Fibroblast of the conjunctiva (primary cell): Measurements from ENCODE around the gene FRAS1.
"Not testable (repeated sequence)": the region's sequence is repeated elsewhere in the genome, so short reads cannot be mapped to it uniquely, and the experiment has no call there.

Source experiments
- DNase-seq: peaks from one replicate; pipeline ENCODE4 v3.0.0-alpha.2; 2010; ENCODE audit warnings: low read depth

The FRAS1 gene

DNA sequence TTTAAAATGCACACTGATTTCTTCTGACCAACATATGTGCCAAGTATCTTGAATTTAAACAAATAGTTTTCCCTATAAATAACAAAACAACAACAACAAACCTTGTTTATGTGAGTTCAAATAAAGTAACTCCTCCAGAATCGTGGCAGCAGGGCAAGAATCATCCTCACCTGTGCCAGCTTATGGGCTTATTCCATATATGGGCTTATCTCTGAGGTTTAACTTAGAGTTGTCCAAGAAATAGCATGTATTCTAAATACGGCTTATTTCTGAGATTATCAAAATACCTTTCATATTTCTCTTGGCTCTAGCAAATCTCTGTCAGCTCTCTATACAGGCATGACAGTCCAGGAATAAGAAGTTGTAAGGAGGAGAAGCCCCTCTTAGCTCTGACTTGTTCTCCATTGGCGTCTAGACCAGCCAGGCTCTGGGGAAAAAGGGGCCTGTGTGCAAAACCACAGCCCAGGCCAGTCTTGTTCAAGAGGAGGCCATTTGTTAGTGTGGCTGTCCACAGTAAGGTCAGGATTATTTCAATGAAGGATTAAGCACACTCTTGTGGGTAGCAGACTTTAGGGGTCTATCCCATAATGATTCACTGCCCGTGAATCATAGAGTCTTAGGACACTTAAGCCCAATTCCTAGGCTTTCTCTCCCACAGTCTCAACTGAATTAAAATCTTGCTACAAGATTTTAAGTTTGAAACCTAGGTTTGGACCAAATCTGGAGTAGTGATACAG lies 63.2 kb downstream of the FRAS1 start:
- DNase-seq = no peak

DNA sequence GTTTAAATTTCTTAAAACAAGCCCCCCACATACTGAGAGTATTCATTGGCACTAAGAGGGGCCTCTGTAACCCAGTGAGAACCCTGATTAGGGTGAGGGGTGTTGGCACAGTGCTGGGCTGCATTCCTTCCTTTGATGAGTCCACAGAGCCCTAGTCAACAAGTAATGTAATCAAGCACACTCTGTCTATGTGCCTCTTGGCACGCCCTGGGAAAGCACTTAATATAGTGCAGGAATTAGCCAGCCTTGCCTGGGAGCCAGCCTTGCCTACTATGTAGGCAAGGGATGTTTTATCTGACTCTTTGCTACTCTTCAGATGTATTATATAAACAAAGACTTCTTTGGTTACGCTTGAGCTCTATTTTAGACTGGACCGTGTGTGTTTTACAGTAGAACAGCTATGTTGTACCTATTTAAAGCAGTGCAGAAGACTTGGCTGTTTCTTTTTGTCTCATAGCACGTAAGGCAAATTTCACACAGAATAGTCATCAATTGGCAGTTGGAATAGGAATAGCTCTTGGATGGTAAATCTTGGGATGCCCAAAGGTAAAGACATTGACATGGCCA lies 64.3 kb downstream of the FRAS1 start:
- no peak for DNase-seq

DNA sequence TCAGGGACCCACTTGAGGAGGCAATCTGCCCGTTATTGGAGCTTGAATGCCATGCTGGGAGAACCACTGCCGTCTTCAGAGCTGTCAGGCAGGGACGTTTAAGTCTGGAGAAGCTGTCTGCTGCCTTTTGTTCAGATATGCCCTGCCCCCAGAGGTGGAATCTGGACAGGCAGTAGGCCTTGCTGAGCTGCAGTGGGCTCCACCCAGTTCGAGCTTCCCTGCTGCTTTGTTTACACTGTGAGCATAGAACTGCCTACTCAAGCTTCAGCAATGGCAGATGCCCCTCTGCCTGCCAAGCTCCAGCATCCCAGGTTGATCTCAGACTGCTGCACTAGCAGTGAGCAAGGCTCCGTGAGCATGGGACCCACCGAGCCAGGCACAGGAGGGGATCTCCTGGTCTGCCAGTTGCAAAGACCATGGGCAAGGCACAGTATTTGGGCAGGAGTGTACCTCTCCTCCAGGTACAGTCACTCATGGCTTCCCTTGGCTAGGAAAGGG lies 68.8 kb downstream of the FRAS1 start:
- DNase-seq = not testable (repeated sequence)

DNA sequence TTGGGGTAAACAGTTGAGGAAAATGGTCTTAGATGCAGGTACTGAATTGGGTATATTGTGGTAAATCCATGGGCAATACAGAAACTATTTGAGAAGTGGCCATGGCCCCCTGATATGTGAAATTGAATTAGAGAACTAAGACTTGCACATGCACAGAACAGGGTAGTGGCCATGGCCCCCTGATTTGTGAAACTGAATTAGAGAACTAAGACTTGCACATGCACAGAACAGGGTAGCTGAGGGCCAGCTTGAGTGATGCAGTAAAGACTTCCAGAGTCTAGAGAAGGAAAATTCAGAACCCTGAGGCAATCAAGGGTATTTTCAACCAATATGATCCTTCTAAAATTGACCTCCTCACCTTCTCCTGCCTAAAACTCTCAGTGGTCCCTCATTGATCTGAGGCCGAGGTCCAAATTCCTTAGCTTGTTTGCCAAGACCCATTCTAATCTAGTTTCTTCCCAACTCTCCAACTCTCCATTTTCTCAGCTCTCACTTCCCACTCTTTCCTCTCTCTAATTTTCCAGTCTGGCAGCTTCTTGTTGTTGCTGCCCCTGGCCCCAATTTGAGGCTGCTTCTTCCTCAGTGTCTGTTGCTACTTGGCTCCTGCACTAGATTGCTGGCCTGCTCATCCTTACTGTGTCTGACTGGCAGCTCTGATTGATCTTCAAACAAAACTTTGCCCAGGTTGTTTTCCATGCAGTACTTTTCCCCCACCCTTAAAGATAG lies 72.4 kb downstream of the FRAS1 start:
- DNase-seq = no peak

DNA sequence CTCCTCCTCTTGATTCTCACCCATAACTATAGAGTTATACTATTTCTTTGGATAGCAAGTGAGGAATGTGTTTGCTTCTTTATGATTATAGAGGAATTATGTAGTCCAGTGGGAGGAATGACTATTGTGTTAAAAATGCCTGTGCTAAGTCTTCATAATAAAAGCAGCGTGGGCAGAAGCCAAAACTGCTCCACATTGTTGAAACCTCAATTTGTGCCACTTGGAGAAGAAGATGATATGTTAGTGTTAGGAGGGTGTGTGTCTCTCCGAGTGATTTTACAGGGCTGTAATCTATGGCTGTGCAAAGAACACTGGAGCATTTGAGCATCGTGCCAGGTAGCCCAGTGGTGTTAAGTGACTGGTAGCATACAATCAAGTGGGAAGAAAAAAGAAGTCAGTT lies 74.3 kb downstream of the FRAS1 start:
- peak; percentile 50 for DNase-seq

DNA sequence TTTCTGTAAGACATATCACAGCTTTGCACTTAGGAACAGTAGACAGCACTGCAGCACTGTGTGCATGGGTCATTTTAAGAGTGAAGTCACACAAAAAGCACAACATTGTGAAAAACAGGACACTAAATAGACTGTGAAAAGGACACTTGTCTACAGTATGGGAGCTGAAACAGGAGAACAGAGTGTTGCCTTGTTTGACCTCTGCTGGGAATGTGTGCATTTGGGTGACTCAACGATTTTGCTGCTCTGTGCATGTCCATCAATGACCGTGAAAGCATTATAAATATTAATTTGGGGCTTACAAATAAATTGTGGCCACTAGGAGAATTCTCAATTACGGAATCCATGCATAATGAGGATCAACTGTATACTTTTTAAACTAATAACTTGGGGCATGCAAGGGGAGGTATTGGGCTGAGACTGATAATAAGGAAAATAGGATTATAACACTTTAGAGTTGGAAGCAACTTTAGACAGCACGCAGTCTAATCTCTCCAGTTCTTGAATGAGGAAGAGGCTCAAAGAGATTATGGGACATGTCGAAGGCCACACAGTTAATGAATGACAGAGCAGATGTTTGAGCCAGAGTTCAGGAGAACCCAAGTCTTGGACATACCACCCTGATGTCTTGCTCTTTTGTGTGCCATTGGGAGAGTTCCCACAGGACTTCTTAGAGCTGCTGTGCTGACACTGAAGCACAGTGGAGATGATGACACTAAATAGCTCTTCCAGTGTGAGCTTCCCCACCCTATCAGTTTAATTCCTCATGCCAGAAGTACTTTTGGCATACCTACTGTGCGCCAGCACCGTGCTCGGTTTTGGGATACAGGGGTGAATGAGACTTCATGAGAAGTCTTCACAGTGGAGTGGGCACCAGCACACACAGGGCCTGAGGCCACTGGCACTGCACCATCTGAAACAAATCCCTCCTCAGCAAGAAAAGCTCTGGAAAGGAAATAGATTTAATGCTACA lies 79.3 kb downstream of the FRAS1 start:
- no peak for DNase-seq

DNA sequence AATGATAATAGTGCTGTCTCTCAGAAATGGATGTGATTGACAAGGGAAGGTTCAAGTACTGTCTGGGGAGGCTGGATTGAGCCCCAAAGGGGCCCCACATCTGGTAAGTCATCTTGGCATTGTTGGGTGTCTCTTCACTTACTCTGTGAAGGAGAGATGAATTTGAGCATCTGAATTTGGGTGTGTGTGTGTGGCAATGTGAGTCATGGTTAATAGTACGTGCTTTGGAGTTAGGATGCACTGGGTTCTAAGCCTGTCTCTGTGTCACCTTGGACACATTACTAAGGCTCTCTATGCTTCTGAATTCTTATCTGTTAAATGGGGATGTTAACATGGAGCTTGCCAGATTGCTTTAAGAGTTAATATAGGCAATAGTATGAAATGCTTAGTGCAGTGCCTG lies 80.4 kb downstream of the FRAS1 start:
- no peak for DNase-seq

DNA sequence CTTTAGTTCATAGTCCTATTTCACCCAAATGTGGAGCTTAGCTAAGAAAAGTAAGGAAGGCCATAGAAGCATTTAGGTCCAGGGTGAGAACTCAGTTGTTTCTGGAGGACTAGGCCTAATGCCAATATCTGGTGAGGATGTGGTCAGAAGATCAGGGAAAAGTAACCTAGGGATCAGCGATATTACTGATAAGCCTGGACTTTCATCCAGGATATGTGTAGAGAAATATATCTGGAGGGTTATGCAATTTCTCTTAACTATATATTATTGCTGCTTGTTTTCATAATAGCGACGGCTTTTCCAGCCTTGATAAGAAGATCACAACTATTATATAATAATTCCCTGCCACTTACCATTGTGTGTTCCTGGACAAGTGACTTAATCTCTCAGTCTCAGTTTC lies 81.1 kb downstream of the FRAS1 start:
- DNase-seq = no peak

DNA sequence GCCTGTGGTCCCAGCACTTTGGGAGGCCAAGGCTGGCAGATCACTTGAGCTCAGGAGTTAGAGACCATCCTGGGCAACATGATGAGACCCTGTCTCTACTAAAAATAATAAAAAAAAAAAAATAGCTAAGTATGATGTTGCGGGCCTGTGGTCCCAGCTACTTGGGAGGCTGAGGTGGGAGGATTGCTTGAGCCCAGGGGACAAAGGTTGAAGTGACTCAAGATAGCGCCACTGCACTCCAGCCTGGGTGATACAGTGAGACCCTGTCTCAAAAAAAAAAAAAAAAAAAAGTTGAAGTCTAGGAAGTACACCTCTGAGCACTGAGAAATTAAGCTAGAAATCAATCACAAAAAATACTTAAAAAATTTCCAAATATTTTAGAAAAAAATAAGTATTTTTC lies 86.5 kb downstream of the FRAS1 start:
- DNase-seq = no peak

DNA sequence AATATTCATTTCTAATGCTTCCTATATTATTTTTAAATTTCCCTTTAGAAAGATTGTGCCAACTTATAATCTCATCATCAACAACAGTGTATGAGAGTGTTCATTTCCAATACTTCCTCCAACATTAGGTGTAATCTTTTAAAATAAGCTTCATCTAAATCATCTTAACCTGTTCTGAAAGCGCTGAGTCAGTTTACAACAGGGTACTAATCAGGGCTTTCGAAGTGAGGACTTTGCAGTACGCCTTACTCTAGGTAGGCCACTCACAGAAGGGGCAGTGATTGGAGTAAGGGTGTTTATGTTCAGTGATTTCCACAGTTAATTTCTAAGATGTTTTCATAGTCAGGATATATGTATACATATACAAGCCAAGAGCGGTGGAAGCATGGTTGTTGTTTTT lies 87.9 kb downstream of the FRAS1 start:
- DNase-seq = no peak

DNA sequence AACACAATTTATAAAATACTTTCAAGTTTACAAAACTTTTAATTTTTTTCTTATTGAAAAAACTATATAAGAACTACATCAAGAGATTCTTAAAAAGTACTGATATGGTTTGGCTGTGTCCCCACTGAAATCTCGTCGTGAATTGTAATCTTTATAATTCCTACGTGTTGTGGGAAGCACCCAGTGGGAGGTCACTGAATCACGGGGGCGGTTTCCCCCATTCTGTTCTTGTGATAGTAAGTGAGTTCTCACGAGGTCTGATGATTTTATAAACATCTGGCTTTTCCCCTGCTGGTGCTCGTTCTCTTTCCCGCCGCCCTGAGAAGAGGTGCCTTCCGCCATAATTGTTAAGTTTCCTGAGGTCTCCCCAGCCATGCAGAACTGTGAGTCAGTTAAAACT lies 88.5 kb downstream of the FRAS1 start:
- DNase-seq = no peak

DNA sequence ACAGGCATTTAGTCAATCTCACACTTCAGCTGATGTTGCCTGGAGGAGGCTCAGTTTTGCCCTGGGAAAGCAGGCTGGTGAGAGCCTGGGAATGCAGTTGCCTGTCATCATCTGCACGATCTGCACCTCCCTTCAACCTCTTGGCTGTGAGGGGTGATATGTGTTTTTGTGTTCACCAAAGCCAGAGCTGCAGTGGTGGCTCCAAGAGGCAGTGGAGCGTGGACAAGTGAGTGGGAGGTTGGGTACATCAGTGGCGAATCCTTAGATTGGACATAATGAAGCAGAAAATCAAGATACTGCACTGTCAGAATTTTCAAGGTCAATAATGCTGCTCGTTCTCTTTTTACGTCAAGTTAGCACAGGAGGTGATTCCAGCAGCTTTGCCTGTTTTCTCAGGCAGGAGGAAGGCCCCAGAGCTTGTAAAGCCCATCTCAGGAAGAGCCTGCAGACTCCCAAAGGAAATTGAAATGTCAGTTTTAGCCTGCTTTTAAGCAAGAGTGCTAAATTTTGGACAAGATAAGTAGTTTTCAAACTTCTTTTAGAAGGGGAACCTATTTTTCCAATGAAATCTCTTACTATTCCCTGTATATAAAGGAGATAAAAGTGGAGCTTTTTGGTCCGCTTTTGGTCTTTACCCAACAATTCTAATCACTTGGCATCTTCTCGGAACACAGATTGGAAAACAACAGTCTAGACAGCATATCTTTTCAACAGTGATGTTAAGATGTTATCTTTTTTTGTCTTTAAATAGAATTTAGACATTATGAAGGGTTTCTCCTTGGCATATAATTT lies 92.8 kb downstream of the FRAS1 start:
- no peak for DNase-seq

DNA sequence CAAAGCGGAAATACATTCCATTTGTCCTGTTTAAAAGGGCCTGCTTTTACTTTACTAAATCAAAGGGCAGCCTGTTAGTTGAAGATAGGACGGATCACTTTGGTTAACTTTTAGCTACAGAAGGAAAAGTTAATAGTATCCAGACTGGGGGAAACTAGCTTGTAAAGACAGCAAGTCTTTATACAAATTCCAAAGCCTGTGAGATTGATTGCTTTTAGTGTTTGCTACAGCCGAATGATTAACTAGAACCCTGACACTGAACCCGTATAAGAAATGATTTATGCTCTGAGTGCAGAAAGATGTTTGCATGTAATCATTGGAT lies 93.4 kb downstream of the FRAS1 start:
- DNase-seq = no peak

DNA sequence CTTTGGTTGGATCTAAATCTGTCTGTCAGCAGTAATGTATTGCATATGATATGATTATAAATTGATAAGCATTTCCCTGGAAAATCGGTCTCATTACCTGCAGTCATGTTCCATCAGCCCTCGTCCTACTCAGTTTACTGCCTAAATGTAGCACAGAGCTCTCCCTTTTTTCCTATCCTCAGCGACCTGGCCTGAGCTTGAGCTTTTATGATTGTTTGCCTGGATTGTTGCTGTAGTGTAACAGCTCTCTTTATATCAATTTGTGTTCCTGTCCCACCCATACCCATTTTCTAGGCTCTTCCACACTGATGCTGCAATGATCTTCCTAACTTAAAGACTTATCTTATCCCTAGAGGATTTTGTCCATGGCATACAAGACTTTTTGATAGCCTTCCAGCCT lies 95.7 kb downstream of the FRAS1 start:
- DNase-seq = no peak

DNA sequence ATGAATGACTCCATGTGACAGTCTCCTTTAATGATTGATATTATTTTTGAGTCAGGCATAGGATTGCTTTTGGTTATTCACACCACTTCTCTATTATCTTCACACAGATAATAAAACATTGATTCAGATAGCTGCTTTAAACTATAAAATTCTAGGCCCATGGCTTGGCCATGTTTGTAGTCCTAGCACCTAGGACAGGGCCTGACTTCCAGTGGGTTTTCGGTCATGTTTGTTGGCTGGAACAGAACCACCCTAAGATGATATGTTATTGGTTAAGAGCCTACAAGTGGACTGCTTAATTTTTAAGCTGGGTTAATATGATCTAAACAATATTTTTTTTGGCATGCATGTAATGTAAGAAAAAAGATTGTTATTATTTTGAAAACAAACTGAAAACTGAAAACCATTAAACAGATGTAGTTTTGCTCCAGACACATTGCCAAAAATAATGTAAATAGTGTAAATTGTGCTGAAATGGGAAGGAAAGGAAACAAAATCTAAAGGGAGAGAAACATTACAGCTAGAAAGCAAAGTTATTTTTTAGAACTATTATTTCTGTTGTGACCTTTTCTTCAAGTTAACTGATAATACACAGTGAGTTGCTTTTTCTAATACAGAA lies 98.0 kb downstream of the FRAS1 start:
- no peak for DNase-seq

DNA sequence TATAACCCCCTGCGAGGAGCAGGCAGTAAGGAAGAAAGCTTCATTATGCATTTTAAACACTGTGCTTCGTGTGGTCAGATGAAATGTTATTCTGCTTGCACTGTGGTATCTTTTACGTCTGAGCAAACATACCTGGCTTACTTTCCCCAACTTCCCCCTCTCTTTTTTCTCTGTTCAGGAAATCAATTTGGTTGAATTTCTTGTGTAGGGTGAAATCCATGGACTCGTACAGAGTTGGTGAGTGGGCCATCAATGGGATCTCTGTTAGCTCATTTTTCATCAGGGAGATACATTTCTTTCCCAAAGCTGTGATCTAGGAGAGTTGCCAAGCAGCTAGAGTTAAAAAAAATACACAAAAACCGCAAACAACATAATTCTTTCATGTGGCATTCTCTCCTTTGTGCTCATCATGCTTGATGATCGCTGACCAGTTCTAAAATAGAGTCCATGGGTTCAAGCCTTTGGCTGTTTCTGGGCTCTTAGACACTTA lies 98.5 kb downstream of the FRAS1 start:
- peak; percentile 36 for DNase-seq

DNA sequence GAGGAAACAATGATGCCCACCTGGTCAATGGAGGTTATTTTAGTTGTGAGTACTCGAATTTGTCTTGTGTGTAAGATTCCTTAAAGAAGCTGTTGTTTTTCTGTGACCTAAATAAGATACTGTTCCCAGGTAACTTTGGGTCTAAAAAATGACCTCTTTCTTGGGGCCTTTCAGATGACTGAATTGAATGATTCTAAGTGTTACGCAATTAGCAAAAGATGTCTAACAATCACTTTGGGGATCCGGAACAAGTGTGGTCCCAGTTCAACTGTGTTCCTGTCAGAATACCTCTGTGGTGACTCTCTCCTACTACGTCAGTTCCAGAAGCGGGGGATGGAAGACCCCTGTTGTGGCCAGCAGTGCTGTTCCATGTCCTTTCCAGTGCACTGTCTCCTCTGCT lies 99.4 kb downstream of the FRAS1 start:
- no peak for DNase-seq

DNA sequence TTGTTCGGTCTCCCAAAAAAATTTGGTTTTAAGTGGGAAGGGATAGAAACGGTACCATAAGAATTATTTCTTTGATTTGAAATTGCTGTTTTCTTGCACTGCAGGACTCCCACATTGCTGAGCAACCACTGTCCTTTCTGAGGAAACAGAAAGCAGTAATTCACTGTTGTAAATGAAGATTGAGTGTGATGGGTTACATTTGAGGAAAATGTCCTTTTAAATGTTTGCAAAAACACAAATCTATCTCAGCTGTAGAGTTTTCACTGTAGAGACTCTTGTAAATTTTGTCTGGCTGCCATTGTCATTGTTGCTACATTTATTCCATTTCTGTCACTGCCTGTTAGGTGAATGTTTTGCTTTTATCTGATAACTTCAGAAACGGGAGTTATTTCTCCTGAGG lies 105.2 kb downstream of the FRAS1 start:
- no peak for DNase-seq

DNA sequence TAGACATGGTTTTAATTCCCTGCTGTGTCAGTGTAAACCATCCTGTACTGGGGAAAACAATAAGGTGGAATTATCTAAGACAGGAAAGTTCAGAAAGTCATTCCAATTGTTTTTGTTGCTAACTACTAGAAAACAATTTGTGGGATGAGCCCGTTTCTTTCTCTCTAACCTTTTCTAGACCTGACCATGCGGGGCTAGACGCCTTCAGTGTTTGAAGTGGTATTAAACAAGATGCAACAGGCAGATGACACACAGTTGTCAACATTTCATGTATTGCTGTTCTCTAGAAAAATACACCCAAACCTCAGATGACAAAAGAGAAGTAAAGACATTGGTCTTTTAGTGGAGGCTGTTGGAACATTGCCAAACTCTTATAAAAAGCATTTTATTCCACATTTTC lies 105.7 kb downstream of the FRAS1 start:
- DNase-seq = no peak

DNA sequence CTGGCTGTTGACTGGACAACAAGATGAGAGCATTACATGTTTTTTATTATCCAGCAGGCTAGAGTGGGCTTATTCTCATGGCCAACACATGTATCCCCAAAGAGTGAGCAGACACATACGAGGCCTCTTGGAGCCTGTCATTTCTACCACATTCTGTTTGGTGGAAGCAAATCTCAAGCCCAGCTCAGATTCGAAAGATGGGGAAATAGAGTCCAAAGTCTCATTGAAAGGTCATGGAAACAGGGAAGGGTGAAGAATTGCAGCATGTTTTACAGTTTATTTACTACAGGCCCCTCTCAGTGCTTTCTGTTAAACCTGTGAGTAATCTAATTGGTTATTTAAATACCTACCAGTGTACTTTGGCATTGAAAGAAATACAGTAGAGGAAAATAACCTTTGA lies 108.6 kb downstream of the FRAS1 start:
- DNase-seq = no peak

DNA sequence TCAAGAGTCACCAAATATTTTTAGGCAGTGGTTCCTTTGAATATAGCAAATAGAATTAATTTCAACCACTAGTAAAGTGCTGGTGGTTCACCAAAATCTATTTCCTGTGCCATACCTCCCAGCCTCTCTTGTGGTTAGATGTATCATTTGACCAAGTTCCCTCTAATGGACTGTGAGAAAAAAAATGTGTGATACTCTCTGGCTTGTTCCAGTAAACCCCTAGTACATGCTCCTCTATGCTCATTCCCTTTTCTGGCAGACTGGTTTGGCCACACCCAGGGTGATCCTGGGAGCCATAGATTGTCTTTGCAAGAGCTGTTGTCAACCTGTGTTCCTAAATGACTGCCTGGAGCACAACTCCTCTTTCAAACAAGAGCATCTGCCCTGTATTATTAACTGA lies 109.5 kb downstream of the FRAS1 start:
- no peak for DNase-seq
